Large intestine (tissue), 3 donors: ENCODE measurements around the gene HRG. TPM values are rescaled to one million over a fixed set of nuclear protein-coding genes. Genes with fewer than 3 reads are reported as not detected.

Experiments used
- DNase-seq, 2 donors: peaks; one replicate each; pipeline versions ENCODE4 v3.0.0 to v3.0.0-alpha.2; 2013
- H3K27ac ChIP-seq: one replicate; pipeline ENCODE4 v1.5.1; 2013; ENCODE audit warnings: low read length
- H3K27me3 ChIP-seq: 2 replicates; pipeline ENCODE4 v1.6.1; 2013; ENCODE audit warnings: low read length; ENCODE audit not compliant: control insufficient read depth, insufficient read depth
- H3K36me3 ChIP-seq: 2 replicates; pipeline ENCODE4 v1.6.1; 2013; ENCODE audit warnings: low read length; ENCODE audit not compliant: control insufficient read depth, insufficient read depth
- H3K4me1 ChIP-seq: one replicate; pipeline ENCODE4 v1.6.1; 2013; ENCODE audit warnings: low read length; ENCODE audit not compliant: control insufficient read depth, insufficient read depth
- H3K4me3 ChIP-seq: one replicate; pipeline ENCODE4 v1.5.1; 2013; ENCODE audit warnings: low read length
- H3K9me3 ChIP-seq: one replicate; pipeline ENCODE4 v1.6.1; 2013; ENCODE audit warnings: mild to moderate bottlenecking, low read depth, low read length, moderate library complexity; ENCODE audit not compliant: control insufficient read depth
- WGBS: methylation state at CpG from one replicate; pipeline ENCODE4 v1.1.5; 2013; ENCODE audit warnings: low lambda C conversion rate; ENCODE audit not compliant: insufficient coverage; 5-methylcytosine and 5-hydroxymethylcytosine counted together
- polyA plus RNA-seq: library from polyadenylated mRNA; unstranded; fragments of 120-200 nt; gene quantifications from one replicate; pipeline ENCODE4 v1.2.1, GENCODE V29; 2013

The HRG gene
- polyA plus RNA-seq, 1 donor = 0.04 TPM

- H3K4me1 ChIP-seq = peaks cover 2% of the 10 kb centered on the region
- no peak overlapping the region for H3K4me3 ChIP-seq
- no peaks in the 10 kb centered on the region for H3K9me3 ChIP-seq
- no peaks in the 10 kb centered on the region for H3K36me3 ChIP-seq
- no peaks in the 10 kb centered on the region for H3K27me3 ChIP-seq
- no peak overlapping the region for H3K27ac ChIP-seq
- WGBS = 83% methylated on average over 1 of the region's 12 CpGs
- no peak for DNase-seq
Observed at GRCh38 chr3:186724911-186725310, 59.1 kb downstream of the HRG start.

Other genes with a start within 250 kb of the HRG start
- 4.9 TPM for gene CRYGS, start 121.6 kb upstream of the HRG start, polyA plus RNA-seq
- 15.6 TPM for gene TBCCD1, start 98.7 kb upstream of the HRG start, polyA plus RNA-seq
- gene DNAJB11, start 95.3 kb upstream of the HRG start, polyA plus RNA-seq = 68.7 TPM
- gene AHSG, start 53.0 kb upstream of the HRG start, polyA plus RNA-seq = 1.8 TPM
- gene FETUB, start 25.6 kb upstream of the HRG start, polyA plus RNA-seq = not detected
- 5.1 TPM for gene KNG1, start 51.3 kb downstream of the HRG start, polyA plus RNA-seq
- 737 TPM for gene EIF4A2, start 117.6 kb downstream of the HRG start, polyA plus RNA-seq
- 27.8 TPM for gene RFC4, start 140.5 kb downstream of the HRG start, polyA plus RNA-seq
- gene ADIPOQ, start 176.7 kb downstream of the HRG start, polyA plus RNA-seq = not detected